NT2/D1 (cell line): ENCODE measurements around the gene HOXA10.

ENCODE experiments used
- SUZ12 ChIP-seq: IDR thresholded peaks from 2 replicates; pipeline ENCODE4 v1.6.1; 2011; ENCODE audit not compliant: insufficient read length, insufficient read depth; ENCODE audit errors: extremely low read depth
- YY1 ChIP-seq: IDR thresholded peaks from 2 replicates; pipeline ENCODE4 v1.6.1; 2011; ENCODE audit not compliant: insufficient read length, insufficient read depth

DNA sequence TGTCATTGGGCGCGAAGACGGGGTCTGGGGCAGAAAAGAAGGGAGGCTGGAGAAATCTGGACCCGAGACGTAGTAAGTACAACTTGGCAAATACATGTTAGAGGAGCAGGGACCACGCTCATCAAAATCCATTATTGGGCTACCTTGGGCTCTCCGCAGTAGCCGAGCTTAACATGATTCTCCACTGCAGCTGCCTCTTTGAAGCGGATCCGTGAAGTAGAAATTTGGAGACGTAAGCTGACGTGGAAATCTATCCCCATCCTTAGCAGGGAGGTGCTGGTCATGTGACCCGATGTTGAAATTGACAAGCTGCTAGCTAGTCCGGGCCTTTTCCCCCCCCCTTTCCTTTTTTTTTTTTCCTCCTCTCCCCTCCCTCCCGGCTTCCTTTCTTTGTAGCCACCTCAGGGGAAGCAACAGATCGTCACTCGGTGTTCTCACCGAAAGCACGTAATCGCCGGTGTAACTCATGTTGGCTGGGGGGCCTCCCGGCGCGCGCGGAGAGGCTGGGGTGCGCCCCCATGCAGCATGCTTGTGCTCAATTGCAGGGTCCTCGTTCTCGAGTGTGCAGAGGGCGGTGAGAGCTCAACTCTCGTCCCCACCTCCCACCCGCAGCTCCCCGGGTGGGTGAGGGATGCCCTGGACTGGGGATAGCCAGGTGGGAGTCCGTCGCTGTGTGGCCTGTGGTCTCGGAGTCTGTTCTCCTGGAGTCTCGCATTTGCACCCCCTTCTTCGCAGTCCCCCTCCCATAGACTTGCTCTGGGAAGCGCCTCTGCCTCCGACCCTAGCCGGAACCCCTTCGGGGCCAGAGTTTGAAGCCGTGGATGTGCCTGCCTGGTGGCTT lies 11.1 kb upstream of the HOXA10 start, which contains the start of gene HOXA11:
- no peak for TF ChIP-seq YY1
- TF ChIP-seq SUZ12 = peak; percentile 0
